ENCODE measurements around the gene NME3.

DNA sequence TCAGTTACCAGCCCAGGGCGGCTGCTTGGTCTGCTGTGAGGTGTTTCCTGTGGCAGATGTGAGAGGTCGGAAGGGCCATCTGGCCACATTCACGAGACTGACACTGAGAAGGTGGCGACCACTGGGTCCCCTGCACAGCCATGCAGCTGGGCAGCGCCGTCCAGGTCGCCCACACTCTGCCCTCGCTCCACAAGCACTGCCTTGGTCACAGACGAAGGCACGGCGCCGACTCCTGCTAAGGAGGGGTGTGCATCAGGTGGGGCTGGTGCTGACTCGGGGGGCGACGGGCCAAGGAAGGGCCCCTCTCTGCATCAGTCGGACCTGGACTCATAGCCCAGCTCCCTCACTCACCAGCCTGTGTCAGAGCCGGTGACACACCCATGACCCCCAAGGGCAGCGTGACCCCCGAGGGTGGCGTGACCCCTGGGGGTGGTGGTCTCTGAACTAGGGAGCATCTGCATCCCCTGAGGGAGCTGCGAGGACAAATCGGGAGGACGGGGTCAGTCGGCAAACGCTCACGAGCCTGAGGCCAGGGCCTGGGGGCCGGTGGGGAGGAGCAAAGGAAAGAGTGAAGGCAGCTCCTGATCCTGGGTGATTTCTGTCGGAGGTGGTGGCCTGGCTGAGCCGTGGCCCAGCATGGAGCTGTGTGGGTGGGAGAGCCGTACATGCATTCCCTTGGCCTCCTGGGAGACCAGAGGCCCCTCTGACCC is 30.4 kb downstream of the NME3 start:
- TF ChIP-seq CTCF (IDR thresholded peaks at IDR 0.05) (no peak), POLR2A (IDR thresholded peaks at IDR 0.05) (no peak)

Data from Peyer's patch (tissue), 4 donors.